ENCODE results near the gene NEUROG3.

NEUROG3 gene

GRCh38 chr10:69558559-69558958, 14.7 kb downstream of the NEUROG3 start:
- Mint-ChIP-seq H3K9me3 (no peaks in the 10 kb centered on the region), H3K27ac (no peak overlapping the region), H3K27me3 (ENCODE audit: low read depth) (peaks cover 84% of the 10 kb centered on the region), H3K36me3 (ENCODE audit: low read depth) (no peaks in the 10 kb centered on the region), H3K4me3 (no peak overlapping the region), H3K4me1 (no peaks in the 10 kb centered on the region)
- TF ChIP-seq, protein P1, sequence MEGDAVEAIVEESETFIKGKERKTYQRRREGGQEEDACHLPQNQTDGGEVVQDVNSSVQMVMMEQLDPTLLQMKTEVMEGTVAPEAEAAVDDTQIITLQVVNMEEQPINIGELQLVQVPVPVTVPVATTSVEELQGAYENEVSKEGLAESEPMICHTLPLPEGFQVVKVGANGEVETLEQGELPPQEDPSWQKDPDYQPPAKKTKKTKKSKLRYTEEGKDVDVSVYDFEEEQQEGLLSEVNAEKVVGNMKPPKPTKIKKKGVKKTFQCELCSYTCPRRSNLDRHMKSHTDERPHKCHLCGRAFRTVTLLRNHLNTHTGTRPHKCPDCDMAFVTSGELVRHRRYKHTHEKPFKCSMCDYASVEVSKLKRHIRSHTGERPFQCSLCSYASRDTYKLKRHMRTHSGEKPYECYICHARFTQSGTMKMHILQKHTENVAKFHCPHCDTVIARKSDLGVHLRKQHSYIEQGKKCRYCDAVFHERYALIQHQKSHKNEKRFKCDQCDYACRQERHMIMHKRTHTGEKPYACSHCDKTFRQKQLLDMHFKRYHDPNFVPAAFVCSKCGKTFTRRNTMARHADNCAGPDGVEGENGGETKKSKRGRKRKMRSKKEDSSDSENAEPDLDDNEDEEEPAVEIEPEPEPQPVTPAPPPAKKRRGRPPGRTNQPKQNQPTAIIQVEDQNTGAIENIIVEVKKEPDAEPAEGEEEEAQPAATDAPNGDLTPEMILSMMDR (IDR thresholded peaks at IDR 0.05; ENCODE audit: unreplicated experiment in 3 of 3), result no peak

- peaks cover 16% of the 10 kb centered on the region for H3K9me3 Mint-ChIP-seq
Observed at GRCh38 chr10:69554611-69555010, 18.6 kb downstream of the NEUROG3 start.

GRCh38 chr10:69553328-69553727, 19.9 kb downstream of the NEUROG3 start:
- H3K27me3 Mint-ChIP-seq (ENCODE audit: low read depth), result peaks cover 52% of the 10 kb centered on the region
- TF ChIP-seq, protein P1 (IDR thresholded peaks at IDR 0.05; ENCODE audit: unreplicated experiment in 3 of 3), result no peak
- no peak overlapping the region for H3K27ac Mint-ChIP-seq
- H3K9me3 Mint-ChIP-seq, result peaks cover 27% of the 10 kb centered on the region
- peaks cover 2% of the 10 kb centered on the region for H3K36me3 Mint-ChIP-seq (ENCODE audit: low read depth)
- H3K4me1 Mint-ChIP-seq, result no peaks in the 10 kb centered on the region
- H3K4me3 Mint-ChIP-seq, result no peak overlapping the region

More at GRCh38 chr10:69554611-69555010, 18.6 kb downstream of the NEUROG3 start:
- no peak overlapping the region for H3K4me3 Mint-ChIP-seq
- H3K36me3 Mint-ChIP-seq (ENCODE audit: low read depth), result no peaks in the 10 kb centered on the region
- TF ChIP-seq, protein P1 (IDR thresholded peaks at IDR 0.05; ENCODE audit: unreplicated experiment in 3 of 3), result no peak
- H3K27me3 Mint-ChIP-seq (ENCODE audit: low read depth), result peaks cover 58% of the 10 kb centered on the region
- no peaks in the 10 kb centered on the region for H3K4me1 Mint-ChIP-seq
- H3K27ac Mint-ChIP-seq, result no peak overlapping the region

GRCh38 chr10:69552268-69552667, 21.0 kb downstream of the NEUROG3 start:
- Mint-ChIP-seq H3K36me3 (ENCODE audit: low read depth) (peaks cover 3% of the 10 kb centered on the region), H3K4me3 (no peak overlapping the region), H3K4me1 (no peaks in the 10 kb centered on the region), H3K9me3 (peaks cover 32% of the 10 kb centered on the region), H3K27ac (no peak overlapping the region), H3K27me3 (ENCODE audit: low read depth) (peaks cover 49% of the 10 kb centered on the region)
- TF ChIP-seq, protein P1 (IDR thresholded peaks at IDR 0.05; ENCODE audit: unreplicated experiment in 3 of 3), result no peak

- H3K27ac Mint-ChIP-seq, result no peak overlapping the region
- peaks cover 33% of the 10 kb centered on the region for H3K27me3 Mint-ChIP-seq (ENCODE audit: low read depth)
- H3K4me3 Mint-ChIP-seq, result no peak overlapping the region
- no peaks in the 10 kb centered on the region for H3K4me1 Mint-ChIP-seq
- H3K9me3 Mint-ChIP-seq, result peaks cover 34% of the 10 kb centered on the region
- TF ChIP-seq, protein P1 (IDR thresholded peaks at IDR 0.05; ENCODE audit: unreplicated experiment in 3 of 3), result no peak
- H3K36me3 Mint-ChIP-seq (ENCODE audit: low read depth), result peaks cover 3% of the 10 kb centered on the region
Observed at GRCh38 chr10:69549959-69550358, 23.3 kb downstream of the NEUROG3 start.

DNA sequence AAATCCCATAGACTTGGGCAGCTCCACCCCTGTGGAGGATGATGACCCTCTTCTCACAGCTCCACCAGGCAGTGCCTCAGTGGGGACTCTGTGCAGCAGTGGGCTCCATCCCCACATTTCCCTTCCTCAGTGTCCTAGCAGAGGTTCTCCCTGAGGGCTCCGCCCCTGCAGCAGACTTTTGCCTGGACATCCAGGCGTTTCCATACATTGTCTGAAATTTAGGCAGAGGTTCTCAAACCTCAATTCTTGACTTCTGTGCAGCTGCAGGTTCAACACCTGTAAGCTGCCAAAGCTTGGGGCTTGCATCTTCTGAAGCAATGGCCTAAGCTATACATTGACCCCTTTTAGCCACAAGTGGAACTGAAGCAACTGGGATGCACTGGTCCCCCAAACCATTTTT, 31.8 kb downstream of the NEUROG3 start:
- Mint-ChIP-seq H3K27me3 (ENCODE audit: low read depth) (peaks cover 8% of the 10 kb centered on the region), H3K27ac (no peak overlapping the region), H3K4me1 (no peaks in the 10 kb centered on the region), H3K4me3 (no peak overlapping the region), H3K9me3 (peaks cover 33% of the 10 kb centered on the region), H3K36me3 (ENCODE audit: low read depth) (peaks cover 15% of the 10 kb centered on the region)
- TF ChIP-seq, protein P1 (IDR thresholded peaks at IDR 0.05; ENCODE audit: unreplicated experiment in 3 of 3), result no peak

All from nephron (organoid).